GM12865 (cell line): Measurements from ENCODE around the gene ZRANB1.

ENCODE experiments used
- DNase-seq: peaks from one replicate; pipeline ENCODE4 v3.0.0; 2010; ENCODE audit warnings: low read depth
- H3K4me3 ChIP-seq: 2 replicates; pipeline ENCODE4 v1.5.1; 2011; ENCODE audit warnings: mild to moderate bottlenecking, low read depth, low read length, control low read depth
- CTCF ChIP-seq: IDR thresholded peaks from 2 replicates; pipeline ENCODE4 v1.5.1; 2011; ENCODE audit warnings: low read length, control low read depth, low read depth, inconsistent platforms; ENCODE audit not compliant: insufficient read depth; ENCODE audit errors: missing control alignments

The ZRANB1 gene

DNA sequence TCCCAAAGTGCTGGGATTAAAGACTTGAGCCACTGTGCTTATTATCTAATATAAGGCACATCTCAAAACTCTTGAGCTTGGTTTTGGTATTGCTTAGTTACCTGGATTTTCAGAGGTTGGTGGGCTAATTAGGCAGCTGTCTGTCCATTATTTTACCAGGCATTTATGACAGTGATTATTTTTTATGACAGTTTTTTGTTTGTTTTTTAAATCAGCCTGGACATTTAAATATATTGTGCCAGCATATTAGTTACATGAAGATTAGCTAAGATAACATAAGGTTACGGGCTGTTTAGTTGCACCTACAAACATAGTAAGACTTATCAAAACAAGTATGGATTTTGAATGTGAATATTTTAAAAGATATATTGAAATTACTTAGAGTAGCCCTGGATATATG, 2.6 kb upstream of the ZRANB1 start:
- TF ChIP-seq CTCF, result no peak
- H3K4me3 ChIP-seq, result no peak overlapping the region
- DNase-seq, result no peak

- no peak for DNase-seq
- no peak overlapping the region for H3K4me3 ChIP-seq
- TF ChIP-seq CTCF, result no peak
These were observed 620 bp downstream of the ZRANB1 start for GRCh38 chr10:124942317-124943169.

- no peak overlapping the region for H3K4me3 ChIP-seq
- no peak for DNase-seq
- TF ChIP-seq CTCF, result no peak
These were observed 1.6 kb downstream of the ZRANB1 start for GRCh38 chr10:124943301-124944092.

- H3K4me3 ChIP-seq, result no peak overlapping the region
- DNase-seq, result no peak
- no peak for TF ChIP-seq CTCF
These were observed 3.1 kb downstream of the ZRANB1 start for GRCh38 chr10:124944982-124945381.

DNA sequence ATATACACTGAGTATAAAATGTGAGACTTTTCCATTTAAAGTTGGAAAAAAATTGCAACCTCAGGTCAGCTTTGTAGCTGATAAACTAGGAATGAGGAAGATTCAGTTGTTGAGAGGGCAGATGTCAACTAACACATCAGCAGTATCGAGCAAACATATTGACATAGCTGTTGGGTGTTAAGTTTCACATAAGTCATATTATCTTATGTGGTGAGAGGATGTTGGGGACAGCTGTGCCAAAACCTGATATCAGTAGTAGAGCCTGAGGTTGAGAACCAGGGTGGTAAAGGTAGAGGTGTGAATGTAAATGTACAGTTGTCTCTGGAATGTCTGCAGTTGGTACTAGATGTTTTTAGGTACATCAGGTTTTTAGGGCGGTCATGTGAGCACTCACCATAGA, 5.0 kb downstream of the ZRANB1 start:
- no peak for TF ChIP-seq CTCF
- no peak overlapping the region for H3K4me3 ChIP-seq
- peak; percentile 8 for DNase-seq

- H3K4me3 ChIP-seq, result no peak overlapping the region
- no peak for TF ChIP-seq CTCF
- no peak for DNase-seq
These were observed 7.6 kb downstream of the ZRANB1 start for GRCh38 chr10:124949543-124949942.
